ENCODE data around the gene ZNF335. TPM values are rescaled to one million over a fixed set of nuclear protein-coding genes. Genes with fewer than 3 reads are reported as not detected.

The ZNF335 gene
- total and polyA plus RNA-seq, 2 donors (not counting 3 experiments of a cell fraction or from before 2014, with no cell fraction given), result 17.3 to 22.8 TPM

- H3K36me3 ChIP-seq (ENCODE audit: control insufficient read depth in 2 of 2, extremely low read depth in 1 of 2, insufficient read depth in 2 of 2, low read length in 2 of 2), result peaks cover 19 to 77% of the 10 kb centered on the region in 2 experiments
Observed at GRCh38 chr20:45944151-45944964, 27.6 kb downstream of the ZNF335 start.

More at GRCh38 chr20:45944151-45944964, 27.6 kb downstream of the ZNF335 start:
- ChIA-PET POLR2A (no interaction called here), CTCF (interaction anchor here (0.7 to 2.2 kb wide), 3 partner anchors 9 to 26 kb away, joined by 3 to 14 read pairs (median 4); no protein-coding TSS in a partner anchor)
- Histone ChIP-seq H3K9me3 (replicated peaks; ENCODE audit: control insufficient read depth, insufficient read depth, low read length) (no peaks in the 10 kb centered on the region), H3K27me3 (ENCODE audit: control insufficient read depth in 2 of 2, insufficient read depth in 2 of 2, low read length in 2 of 2) (no peaks in the 10 kb centered on the region), H3K9me1 (replicated peaks; ENCODE audit: control insufficient read depth, extremely low read depth, insufficient read depth, low read length) (no peaks in the 10 kb centered on the region), H3K4me3 (replicated peaks in 1 of 3; ENCODE audit: insufficient read depth in 1 of 3, low read depth in 1 of 3, low read length in 3 of 3) (no peak overlapping the region), H4K20me1 (replicated peaks; ENCODE audit: control insufficient read depth, extremely low read depth, insufficient read depth, low read length) (no peaks in the 10 kb centered on the region), H3K4me2 (ENCODE audit: insufficient read depth, low read length) (no peak overlapping the region), H2AFZ (ENCODE audit: low read depth, low read length) (no peak overlapping the region), H3K4me1 (ENCODE audit: control insufficient read depth, extremely low read depth, insufficient read depth, low read length) (no peaks in the 10 kb centered on the region), H3K79me2 (ENCODE audit: control insufficient read depth, insufficient read depth, low read length) (no peaks in the 10 kb centered on the region), H3K27ac (ENCODE audit: insufficient read depth, low read depth, low read length) (no peak overlapping the region), H3K9ac (replicated peaks; ENCODE audit: extremely low read depth, insufficient read depth, low read length) (no peak overlapping the region)
- FAIRE-seq, result no peak
- DNase-seq (ENCODE audit: low read depth, low spot score), result no peak
- TF ChIP-seq MYC (IDR thresholded peaks at IDR 0.05; ENCODE audit: low read depth, low read length) (no peak), CTCF (IDR thresholded peaks at IDR 0.05; ENCODE audit: extremely low read depth in 1 of 2, insufficient read depth in 1 of 2, low read depth in 1 of 2, low read length in 2 of 2) (no peak), POLR2AphosphoS5 (IDR thresholded peaks at IDR 0.05; ENCODE audit: insufficient read depth, low read depth, low read length) (no peak), EZH2 (IDR thresholded peaks at IDR 0.05; ENCODE audit: borderline replicate concordance, low read depth, low read length, severe bottlenecking) (no peak), POLR2A (IDR thresholded peaks at IDR 0.05; ENCODE audit: low read depth, low read length) (no peak), FOS (IDR thresholded peaks at IDR 0.05; ENCODE audit: borderline replicate concordance, insufficient read depth, low read length) (no peak), GATA2 (IDR thresholded peaks at IDR 0.05; ENCODE audit: insufficient read depth, insufficient read length, low read depth, low read length) (no peak), JUN (IDR thresholded peaks at IDR 0.05; ENCODE audit: borderline replicate concordance, insufficient read depth, insufficient read length, low read depth) (no peak)
- TF ChIP-seq, protein P1, sequence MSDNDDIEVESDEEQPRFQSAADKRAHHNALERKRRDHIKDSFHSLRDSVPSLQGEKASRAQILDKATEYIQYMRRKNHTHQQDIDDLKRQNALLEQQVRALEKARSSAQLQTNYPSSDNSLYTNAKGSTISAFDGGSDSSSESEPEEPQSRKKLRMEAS (IDR thresholded peaks at IDR 0.05; ENCODE audit: insufficient read depth, insufficient read length), result no peak
- no TSS peak for BruUV-seq (replicated peaks)
- dilution Hi-C loops (cut with MboI; ENCODE audit: extremely low pct_ligation_motif_present, low sequenced_read_pairs), result no loop called here
- intact Hi-C loops (cut with micrococcal nuclease), result no loop called here
